K562 (cell line): ENCODE measurements around the gene NEK2. TPM values are rescaled to one million over a fixed set of nuclear protein-coding genes. Genes with fewer than 3 reads are reported as not detected.

Source experiments
- AFF1 ChIP-seq, 2 experiments: fragments of 450-650 bp; IDR thresholded peaks; 2 replicates each; pipeline ENCODE4 v1.6.1; 2018; ENCODE audit warnings: mild to moderate bottlenecking in 2 of 2, low read depth in 1 of 2; ENCODE audit not compliant: partially characterized antibody in 2 of 2
- CBX3 ChIP-seq, 2 experiments: IDR thresholded peaks; 1 replicate in 1 of 2; 2 replicates in 1 of 2; pipeline ENCODE4 v1.6.1; 2012; ENCODE audit warnings: inconsistent platforms in 2 of 2, low read length in 2 of 2, borderline replicate concordance in 1 of 2, control low read depth in 1 of 2
- FOXM1 ChIP-seq, 2 experiments: fragments of 450-650 bp in 1 of 2; sonication (generic) in 1 of 2; formaldehyde crosslinking in 1 of 2; IDR thresholded peaks; 2 replicates each; pipeline versions ENCODE4 v1.6.1 to v1.9.0; 2017 to 2022; ENCODE audit warnings: low read depth in 2 of 2, mild to moderate bottlenecking in 2 of 2, missing genetic modification reagents in 1 of 2, moderate library complexity in 1 of 2
- GATA2 ChIP-seq: sonication (generic); formaldehyde crosslinking; IDR thresholded peaks from 2 replicates; pipeline ENCODE4 v1.4.0; 2020; ENCODE audit warnings: mild to moderate bottlenecking, missing genetic modification reagents
- NCOA1 ChIP-seq: fragments of 450-650 bp; IDR thresholded peaks from 2 replicates; pipeline ENCODE4 v1.6.1; 2016; ENCODE audit warnings: low read depth
- NR3C1 ChIP-seq: sonication (generic); formaldehyde crosslinking; IDR thresholded peaks from 2 replicates; pipeline ENCODE4 v1.8.1; 2022; ENCODE audit warnings: missing genetic modification reagents
- RBM25 ChIP-seq: fragments of 200-400 bp; formaldehyde crosslinking; IDR thresholded peaks from 2 replicates; pipeline ENCODE4 v1.6.1; 2018; ENCODE audit warnings: low read length, low read depth, moderate library complexity; ENCODE audit not compliant: severe bottlenecking
- RBM39 ChIP-seq: fragments of 200-400 bp; formaldehyde crosslinking; optimal IDR thresholded peaks from 2 replicates; pipeline ENCODE3; 2018; ENCODE audit warnings: low read depth, low read length
- ZKSCAN3 ChIP-seq: fragments of 250-450 bp; sonication (Bioruptor Pico); IDR thresholded peaks from 2 replicates; pipeline ENCODE4 v1.4.0; 2020
- ZNF165 ChIP-seq: fragments of 250-450 bp; sonication (Bioruptor Pico); IDR thresholded peaks from 2 replicates; pipeline ENCODE4 v1.4.0; 2020; ENCODE audit warnings: borderline replicate concordance
- ZNF384 ChIP-seq: IDR thresholded peaks from 2 replicates; pipeline ENCODE4 v1.6.1; 2012; ENCODE audit warnings: low read depth, low read length, improper control_type of control experiment
- polyA plus RNA-seq, 8 experiments: library from polyadenylated mRNA; depleted of rRNA in 4 of 8; stranded (reverse) in 5 of 8; unstranded in 3 of 8; fragments of >200 nt; fragmentation: Nextera tagmentation in 2 of 8; fragmentation: Illumina TruSeq in 1 of 8; extraction: Ambion mirVana in 2 of 8; extraction: Trizol in 1 of 8; gene quantifications; 2 replicates each; pipeline versions ENCODE4 v1.2.1 to v1.2.3, GENCODE V29; 2011 to 2014; ENCODE audit warnings: inconsistent platforms in 1 of 8, missing spikeins in 1 of 8
- total RNA-seq, 7 experiments: library from RNA; depleted of rRNA in 6 of 7; stranded (reverse); fragments of >200 nt in 6 of 7; fragmentation: Illumina TruSeq in 2 of 7; extraction: Trizol in 2 of 7; gene quantifications; 2 replicates each; pipeline versions ENCODE4 v1.2.1 to v1.2.3, GENCODE V29; 2011 to 2021; ENCODE audit warnings: low replicate concordance in 1 of 7
- TF ChIP-seq, protein P1 (sequence below), 2 experiments: fragments of 200-800 bp in 1 of 2; sonication (Bioruptor generic) in 1 of 2; sonication (generic) in 1 of 2; formaldehyde crosslinking in 1 of 2; IDR thresholded peaks in 1 of 2; conservative IDR thresholded peaks in 1 of 2; 2 replicates each; pipeline versions ENCODE4 v1.5.0 to v1.6.1; 2016 to 2020; ENCODE audit warnings: missing compliant biosample characterization in 1 of 2, missing genetic modification characterization in 1 of 2, missing genetic modification reagents in 1 of 2
- TF ChIP-seq, protein P2 (sequence below), 2 experiments: IDR thresholded peaks; 2 replicates each; pipeline ENCODE4 v1.6.1; 2011; ENCODE audit warnings: borderline replicate concordance in 1 of 2, control low read depth in 1 of 2, low read depth in 1 of 2, low read length in 1 of 2, mild to moderate bottlenecking in 1 of 2, mixed read lengths in 1 of 2, moderate library complexity in 1 of 2; ENCODE audit not compliant: insufficient read depth in 1 of 2, insufficient read length in 1 of 2, poor library complexity in 1 of 2, severe bottlenecking in 1 of 2; ENCODE audit errors: extremely low read depth in 1 of 2
- TF ChIP-seq, protein P3 (sequence below): fragments of 250-450 bp; sonication (Bioruptor Pico); IDR thresholded peaks from 2 replicates; pipeline ENCODE4 v1.5.0; 2021; ENCODE audit warnings: mild to moderate bottlenecking, borderline replicate concordance
- TF ChIP-seq, protein P4 (sequence below): fragments of 250-450 bp; sonication (Bioruptor Pico); IDR thresholded peaks from 2 replicates; pipeline ENCODE4 v1.6.1; 2021; ENCODE audit warnings: mild to moderate bottlenecking

NEK2 gene
- total and polyA plus RNA-seq, 9 of the 15 experiments (the other 6 are each of a cell fraction or from before 2014, with no cell fraction given): 30.0 to 74.7 (median 66.4) TPM

DNA sequence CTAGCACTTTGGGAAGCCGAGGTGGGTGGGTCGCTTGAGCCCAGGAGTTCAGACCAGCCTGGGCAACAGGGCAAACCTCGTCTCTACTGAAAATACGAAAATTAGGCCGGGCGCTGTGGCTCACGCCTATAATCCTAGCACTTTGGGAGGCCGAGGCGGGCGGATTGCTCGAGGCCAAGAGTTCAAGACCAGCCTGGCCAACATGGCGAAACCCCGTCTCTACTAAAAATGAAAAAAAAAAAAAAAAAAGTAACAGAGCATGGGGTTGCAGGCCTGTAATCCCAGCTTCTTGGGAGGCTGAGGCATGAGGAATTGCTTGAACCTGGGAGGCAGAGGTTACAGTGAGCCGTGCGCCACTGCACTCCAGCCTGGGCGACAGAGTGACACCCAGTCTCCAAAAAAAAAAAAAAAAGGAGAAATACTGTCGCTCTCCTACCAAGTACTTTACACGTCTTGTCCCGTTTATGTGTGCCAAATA is 724 bp upstream of the NEK2 start (continued):
- TF ChIP-seq AFF1 (IDR thresholded peaks at IDR 0.05; ENCODE audit: low read depth in 1 of 2, partially characterized antibody in 2 of 2) (no peak), ZKSCAN3 (CRISPR knock-in tag) (no peak), ZNF165 (CRISPR knock-in tag) (no peak), NR3C1 (CRISPR knock-in tag) (no peak), NCOA1 (no peak), CBX3 (IDR thresholded peaks at IDR 0.05; ENCODE audit: borderline replicate concordance in 1 of 2, low read length in 2 of 2) (no peak), ZNF384 (no peak), RBM39 (peak; percentile 13), RBM25 (no peak), FOXM1 (IDR thresholded peaks at IDR 0.05; ENCODE audit: low read depth) (no peak), FOXM1 (CRISPR knock-in tag; IDR thresholded peaks at IDR 0.05; ENCODE audit: low read depth) (no peak), GATA2 (CRISPR knock-in tag) (0 out of 2 replicates have a peak, but pooled peaks have one; percentile 36)
- TF ChIP-seq, protein P1, sequence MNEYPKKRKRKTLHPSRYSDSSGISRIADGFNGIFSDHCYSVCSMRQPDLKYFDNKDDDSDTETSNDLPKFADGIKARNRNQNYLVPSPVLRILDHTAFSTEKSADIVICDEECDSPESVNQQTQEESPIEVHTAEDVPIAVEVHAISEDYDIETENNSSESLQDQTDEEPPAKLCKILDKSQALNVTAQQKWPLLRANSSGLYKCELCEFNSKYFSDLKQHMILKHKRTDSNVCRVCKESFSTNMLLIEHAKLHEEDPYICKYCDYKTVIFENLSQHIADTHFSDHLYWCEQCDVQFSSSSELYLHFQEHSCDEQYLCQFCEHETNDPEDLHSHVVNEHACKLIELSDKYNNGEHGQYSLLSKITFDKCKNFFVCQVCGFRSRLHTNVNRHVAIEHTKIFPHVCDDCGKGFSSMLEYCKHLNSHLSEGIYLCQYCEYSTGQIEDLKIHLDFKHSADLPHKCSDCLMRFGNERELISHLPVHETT (CRISPR knock-in tag; conservative IDR thresholded peaks at IDR 0.05 in 1 of 2, IDR thresholded peaks at IDR 0.05 in 1 of 2): no peak
- TF ChIP-seq, protein P2, sequence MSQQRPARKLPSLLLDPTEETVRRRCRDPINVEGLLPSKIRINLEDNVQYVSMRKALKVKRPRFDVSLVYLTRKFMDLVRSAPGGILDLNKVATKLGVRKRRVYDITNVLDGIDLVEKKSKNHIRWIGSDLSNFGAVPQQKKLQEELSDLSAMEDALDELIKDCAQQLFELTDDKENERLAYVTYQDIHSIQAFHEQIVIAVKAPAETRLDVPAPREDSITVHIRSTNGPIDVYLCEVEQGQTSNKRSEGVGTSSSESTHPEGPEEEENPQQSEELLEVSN (IDR thresholded peaks at IDR 0.05; ENCODE audit: borderline replicate concordance in 1 of 2, extremely low read depth in 1 of 2, insufficient read depth in 1 of 2, insufficient read length in 1 of 2, low read depth in 1 of 2, low read length in 1 of 2, poor library complexity in 1 of 2, severe bottlenecking in 1 of 2): no peak
- TF ChIP-seq, protein P3, sequence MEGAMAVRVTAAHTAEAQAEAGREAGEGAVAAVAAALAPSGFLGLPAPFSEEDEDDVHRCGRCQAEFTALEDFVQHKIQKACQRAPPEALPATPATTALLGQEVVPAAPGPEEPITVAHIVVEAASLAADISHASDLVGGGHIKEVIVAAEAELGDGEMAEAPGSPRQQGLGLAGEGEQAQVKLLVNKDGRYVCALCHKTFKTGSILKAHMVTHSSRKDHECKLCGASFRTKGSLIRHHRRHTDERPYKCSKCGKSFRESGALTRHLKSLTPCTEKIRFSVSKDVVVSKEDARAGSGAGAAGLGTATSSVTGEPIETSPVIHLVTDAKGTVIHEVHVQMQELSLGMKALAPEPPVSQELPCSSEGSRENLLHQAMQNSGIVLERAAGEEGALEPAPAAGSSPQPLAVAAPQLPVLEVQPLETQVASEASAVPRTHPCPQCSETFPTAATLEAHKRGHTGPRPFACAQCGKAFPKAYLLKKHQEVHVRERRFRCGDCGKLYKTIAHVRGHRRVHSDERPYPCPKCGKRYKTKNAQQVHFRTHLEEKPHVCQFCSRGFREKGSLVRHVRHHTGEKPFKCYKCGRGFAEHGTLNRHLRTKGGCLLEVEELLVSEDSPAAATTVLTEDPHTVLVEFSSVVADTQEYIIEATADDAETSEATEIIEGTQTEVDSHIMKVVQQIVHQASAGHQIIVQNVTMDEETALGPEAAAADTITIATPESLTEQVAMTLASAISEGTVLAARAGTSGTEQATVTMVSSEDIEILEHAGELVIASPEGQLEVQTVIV (CRISPR knock-in tag): no peak
- TF ChIP-seq, protein P4, sequence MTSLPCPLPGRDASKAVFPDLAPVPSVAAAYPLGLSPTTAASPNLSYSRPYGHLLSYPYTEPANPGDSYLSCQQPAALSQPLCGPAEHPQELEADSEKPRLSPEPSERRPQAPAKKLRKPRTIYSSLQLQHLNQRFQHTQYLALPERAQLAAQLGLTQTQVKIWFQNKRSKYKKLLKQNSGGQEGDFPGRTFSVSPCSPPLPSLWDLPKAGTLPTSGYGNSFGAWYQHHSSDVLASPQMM: no peak
- TF ChIP-seq, all 486 proteins: peak for 32
